ENCODE results near the gene FAM83F. TPM values are rescaled to one million over a fixed set of nuclear protein-coding genes. Genes with fewer than 3 reads are reported as not detected.

The FAM83F gene
- total and polyA plus RNA-seq, 7 donors, result under 0.01 to 19.5 (median 0.71) TPM

DNA sequence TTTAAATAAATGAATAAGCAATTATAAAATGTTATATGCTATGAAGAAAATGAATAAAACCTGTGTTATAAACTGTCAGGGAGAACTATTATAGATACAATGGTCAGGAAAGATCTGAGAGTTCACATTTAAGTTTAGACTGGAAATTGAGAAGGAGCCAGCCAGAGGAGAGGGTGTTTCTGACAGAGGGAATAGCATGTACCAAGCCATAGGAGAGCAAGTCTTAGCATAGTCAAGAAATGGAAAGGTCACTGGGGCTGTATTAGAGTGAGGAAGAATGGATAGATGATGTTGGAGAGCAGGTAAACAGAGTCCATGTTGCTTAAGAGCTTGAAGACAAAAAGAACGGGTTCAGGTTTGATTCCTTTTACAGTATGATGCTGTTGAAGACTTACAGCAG lies 87.4 kb downstream of the FAM83F start:
- intact Hi-C loops (cut with DNase I), result no loop called here
- DNase-seq, result no peak
- TF ChIP-seq CTCF (IDR thresholded peaks at IDR 0.05) (no peak), POLR2AphosphoS5 (IDR thresholded peaks at IDR 0.05) (no peak), POLR2A (IDR thresholded peaks at IDR 0.05) (no peak), EP300 (IDR thresholded peaks at IDR 0.05) (no peak)
- Histone ChIP-seq H3K36me3 (no peaks in the 10 kb centered on the region), H3K27me3 (no peaks in the 10 kb centered on the region), H3K4me1 (peaks cover 0 to 48% (median 19%) of the 10 kb centered on the region in 4 donors), H3K9me3 (no peaks in the 10 kb centered on the region), H3K4me3 (no peak overlapping the region), H3K27ac (no peak overlapping the region)
- 93 to 96% methylated on average over 1 of the region's 1 CpG for WGBS, 2 donors

- Histone ChIP-seq H3K36me3 (no peaks in the 10 kb centered on the region), H3K27me3 (no peaks in the 10 kb centered on the region), H3K27ac (no peak overlapping the region), H3K4me1 (peaks cover 0 to 42% (median 14%) of the 10 kb centered on the region in 4 donors), H3K9me3 (no peaks in the 10 kb centered on the region), H3K4me3 (no peak overlapping the region)
- no peak for DNase-seq
- intact Hi-C loops (cut with DNase I), result no loop called here
- WGBS, 2 donors, result 76 to 96% methylated on average over 3 of the region's 3 CpGs
- no peak for TF ChIP-seq EP300 (IDR thresholded peaks at IDR 0.05)
- TF ChIP-seq POLR2A (IDR thresholded peaks at IDR 0.05), result no peak
- no peak for TF ChIP-seq CTCF (IDR thresholded peaks at IDR 0.05)
- no peak for TF ChIP-seq POLR2AphosphoS5 (IDR thresholded peaks at IDR 0.05)
Observed at GRCh38 chr22:40083794-40084193, 89.0 kb downstream of the FAM83F start.

DNA sequence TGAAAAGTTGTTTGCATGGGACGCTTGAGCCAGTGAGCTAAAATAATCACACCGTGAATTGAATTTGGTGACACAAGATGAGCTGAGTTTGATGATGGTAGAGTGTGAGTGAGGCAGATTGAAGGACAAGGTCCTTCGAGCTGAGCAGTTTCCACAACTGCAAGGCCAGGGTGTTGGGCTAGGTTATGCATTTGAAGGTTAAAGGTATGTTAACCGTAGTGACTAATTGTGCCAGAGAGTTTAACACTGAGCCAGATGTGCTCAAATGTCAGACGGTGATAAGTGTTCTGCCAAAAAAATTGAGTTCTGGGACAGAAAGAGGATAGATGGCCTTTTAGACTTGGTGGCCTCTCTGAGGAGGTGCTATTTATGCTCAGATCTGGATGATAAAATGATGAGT lies 89.5 kb downstream of the FAM83F start:
- H3K4me3 ChIP-seq, result no peak overlapping the region
- peaks cover 0 to 42% (median 14%) of the 10 kb centered on the region in 4 donors for H3K4me1 ChIP-seq
- 95 to 96% methylated on average over 5 of the region's 5 CpGs for WGBS, 2 donors
- no peak for TF ChIP-seq EP300 (IDR thresholded peaks at IDR 0.05)
- no peak for TF ChIP-seq POLR2A (IDR thresholded peaks at IDR 0.05)
- no peak for TF ChIP-seq POLR2AphosphoS5 (IDR thresholded peaks at IDR 0.05)
- no peak for TF ChIP-seq CTCF (IDR thresholded peaks at IDR 0.05)
- H3K27ac ChIP-seq, result no peak overlapping the region
- H3K9me3 ChIP-seq, result no peaks in the 10 kb centered on the region
- DNase-seq, result no peak
- intact Hi-C loops (cut with DNase I), result no loop called here
- no peaks in the 10 kb centered on the region for H3K27me3 ChIP-seq
- no peaks in the 10 kb centered on the region for H3K36me3 ChIP-seq

DNA sequence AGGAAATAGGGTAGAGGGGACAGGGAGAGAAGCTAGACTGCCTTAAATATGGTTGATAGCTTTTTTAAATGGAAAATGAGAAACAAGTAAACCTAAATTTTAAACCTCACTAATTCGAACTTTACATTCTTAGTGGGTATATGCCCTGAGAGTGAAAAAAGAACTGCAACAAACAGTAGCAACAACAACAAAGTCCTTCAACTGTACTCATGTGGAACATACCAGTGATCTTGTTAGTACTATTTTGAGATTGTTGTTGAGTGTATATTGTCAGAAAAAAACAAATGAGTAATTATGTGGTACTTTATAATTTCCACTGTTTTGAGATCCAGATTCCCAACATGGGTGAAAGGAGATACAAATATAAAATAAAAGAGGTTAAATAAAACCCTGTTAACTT lies 94.1 kb downstream of the FAM83F start:
- intact Hi-C loops (cut with DNase I), result no loop called here
- H3K4me3 ChIP-seq, result no peak overlapping the region
- H3K36me3 ChIP-seq, result no peaks in the 10 kb centered on the region
- no peak for DNase-seq
- peaks cover 0 to 24% (median 5%) of the 10 kb centered on the region in 4 donors for H3K4me1 ChIP-seq
- H3K27me3 ChIP-seq, result no peaks in the 10 kb centered on the region
- H3K27ac ChIP-seq, result no peak overlapping the region
- no peak for TF ChIP-seq EP300 (IDR thresholded peaks at IDR 0.05)
- no peak for TF ChIP-seq POLR2A (IDR thresholded peaks at IDR 0.05)
- no peak for TF ChIP-seq POLR2AphosphoS5 (IDR thresholded peaks at IDR 0.05)
- TF ChIP-seq CTCF (IDR thresholded peaks at IDR 0.05), result no peak
- 59 to 80% methylated on average over 1 of the region's 1 CpG for WGBS, 2 donors
- no peaks in the 10 kb centered on the region for H3K9me3 ChIP-seq

Other genes with a start within 250 kb of the FAM83F start
- not detected for gene ENTHD1, start 101.2 kb upstream of the FAM83F start, total RNA-seq
- gene ENTHD1, start 101.2 kb upstream of the FAM83F start, polyA plus RNA-seq, result under 1 TPM in 1 of 3 donors, not detected in 2; 0.09 TPM
- 1 to 10 TPM in 2 of 4 donors, under 1 TPM in 2; 0.49 to 1.8 (median 1.0) TPM for gene GRAP2, start 93.9 kb upstream of the FAM83F start, total RNA-seq
- gene GRAP2, start 93.9 kb upstream of the FAM83F start, polyA plus RNA-seq, result 1 to 10 TPM in 2 of 3 donors, under 1 TPM in 1; 0.46 to 9.7 (median 3.6) TPM
- not detected for gene TMA7B, start 34.6 kb upstream of the FAM83F start, total RNA-seq
- under 1 TPM in 1 of 3 donors, not detected in 2; 0.41 TPM for gene TMA7B, start 34.6 kb upstream of the FAM83F start, polyA plus RNA-seq
- 10 to 100 TPM; 26.5 to 51.8 (median 28.1) TPM for gene TNRC6B, start 183.0 kb downstream of the FAM83F start, total RNA-seq
- 10 to 100 TPM in 1 of 3 donors, 1 to 10 TPM in 1, under 1 TPM in 1; 0.60 to 23.0 (median 9.2) TPM for gene TNRC6B, start 183.0 kb downstream of the FAM83F start, polyA plus RNA-seq

Measured in sigmoid colon (tissue), 7 donors.